Heart left ventricle (tissue), 16 donors: ENCODE data around the gene ASPDH. TPM values are rescaled to one million over a fixed set of nuclear protein-coding genes. Genes with fewer than 3 reads are reported as not detected.

Experiments
- ATAC-seq, 4 donors: fragments of 200-7000 bp; cut with Tn5 transposase; one replicate each; pipeline ENCODE4 v1.9.1; 2020 to 2022; ENCODE audit warnings: moderate library complexity in 4 of 4, mild to moderate bottlenecking in 3 of 4, moderate number of reproducible peaks in 1 of 4
- DNase-seq, 5 donors: peaks; one replicate each; pipeline ENCODE4 v3.0.0-alpha.2; 2020
- H3K27ac ChIP-seq, 12 donors: fragments of 200-600 bp; sonication (generic) in 4 of 12; one replicate each; pipeline versions ENCODE4 v1.5.0 to v1.8.0; 2016 to 2022; ENCODE audit warnings: mild to moderate bottlenecking in 2 of 12
- H3K27me3 ChIP-seq, 9 donors: fragments of 200-600 bp; sonication (generic) in 2 of 9; one replicate each; pipeline versions ENCODE4 v1.5.1 to v1.8.0; 2016 to 2022; ENCODE audit warnings: mild to moderate bottlenecking in 3 of 9
- H3K36me3 ChIP-seq, 9 donors: fragments of 200-600 bp; sonication (generic) in 2 of 9; one replicate each; pipeline versions ENCODE4 v1.5.0 to v1.8.0; 2018 to 2022; ENCODE audit warnings: mild to moderate bottlenecking in 2 of 9
- H3K4me1 ChIP-seq, 12 donors: fragments of 200-600 bp; sonication (generic) in 4 of 12; one replicate each; pipeline versions ENCODE4 v1.5.0 to v1.8.0; 2016 to 2022; ENCODE audit warnings: mild to moderate bottlenecking in 3 of 12
- H3K4me3 ChIP-seq, 12 donors: fragments of 200-600 bp; sonication (generic) in 4 of 12; one replicate each; pipeline versions ENCODE4 v1.5.0 to v1.8.0; 2017 to 2022; ENCODE audit warnings: mild to moderate bottlenecking in 9 of 12, moderate library complexity in 4 of 12
- H3K9me3 ChIP-seq, 12 donors: fragments of 200-600 bp; sonication (generic) in 4 of 12; one replicate each; pipeline versions ENCODE4 v1.5.0 to v1.8.0; 2016 to 2022; ENCODE audit warnings: mild to moderate bottlenecking in 1 of 12
- CTCF ChIP-seq, 12 donors: fragments of 200-600 bp; sonication (generic) in 4 of 12; IDR thresholded peaks; one replicate each; pipeline versions ENCODE4 v1.5.0 to v1.8.0; 2018 to 2022; ENCODE audit warnings: antibody characterized with exemption in 12 of 12, mild to moderate bottlenecking in 5 of 12
- POLR2A ChIP-seq, 2 donors: fragments of 450-650 bp; IDR thresholded peaks; one replicate each; pipeline ENCODE4 v1.6.1; 2017; ENCODE audit warnings: antibody characterized with exemption in 2 of 2, mild to moderate bottlenecking in 2 of 2, moderate library complexity in 2 of 2
- WGBS, 4 donors: extraction: QIAGEN DNeasy Blood & Tissue Kit in 2 of 4; methylation state at CpG; one replicate each; pipeline versions ENCODE4 v1.1.5 to v1.1.7; 2013 to 2018; 5-methylcytosine and 5-hydroxymethylcytosine counted together
- intact Hi-C, 10 donors: fragments of 100-400 bp; cut with DNase I; formaldehyde crosslinking; loops; one replicate each; pipeline versions ENCODE4 v1.11.1 to v1.14.2; 2022
- polyA plus RNA-seq, 2 donors: library from polyadenylated mRNA; stranded (reverse); fragments of 200-250 nt; gene quantifications; one replicate each; pipeline ENCODE4 v1.2.3, GENCODE V29; 2013
- total RNA-seq, 9 donors: library from RNA; depleted of rRNA in 2 of 9; stranded (reverse); fragments of >200 nt in 2 of 9; fragmentation: NEBNext Ultra II Directional in 3 of 9; extraction: Animal tissue kit (Norgen Biotek cat#: 25700) in 3 of 9; gene quantifications; one replicate each; pipeline versions ENCODE4 v1.1.0 to v1.2.4, GENCODE V29; 2016 to 2023
- donor health status: ischemic (EF 13 %, LVEDD 7.1; RV severe dilation, severe dysfunction).
- donor health status: healthy with polysubstance abuse.
- donor health status: DM: no; HTN: yes; CAD: no.
- donor health status: DM: no; HTN: no; CAD: no.
- donor health status: ischemic (EF 25% LVEDD 6.9; RV normal size, moderate dysfunction).
- donor health status: ischemic (EF 25% LVEDD 5.7; RV mildly dilated, moderate dysfunction).
- donor health status: healthy.
- donor health status: DM: yes; HTN: yes; CAD: no.
- donor health status: ischemic (EF 35%, LVEDD 5.7; RV mildly dilated, moderate dysfunction).
- donor health status: nonischemic (EF 11% LVEDD 7.7; RV severe dilation, severe dysfunction).
- donor health status: DM: yes; HTN: yes; CAD: no.
- donor health status: PGD.
- donor health status: ischemic (EF 29% LVEDD 5.4; RV normal size, mild dysfunction).
- donor health status: nonischemic (EF 23%, LVEDD 6.1; RV moderate dilation, normal function).

Gene ASPDH
- total and polyA plus RNA-seq, 11 donors, result not detected

GRCh38 chr19:50514346-50515167, 844 bp upstream of the ASPDH start:
- 53 to 58% (median 57%) methylated on average over 34 to 38 of the region's 38 CpGs for WGBS, 4 donors
- Histone ChIP-seq H3K36me3 (no peaks in the 10 kb centered on the region), H3K4me1 (peaks cover 0 to 13% (median 8%) of the 10 kb centered on the region in 12 donors), H3K4me3 (no peak overlapping the region), H3K27ac (no peak overlapping the region), H3K9me3 (no peaks in the 10 kb centered on the region), H3K27me3 (peaks cover 0 to 8% (median 0%) of the 10 kb centered on the region in 9 donors)
- DNase-seq, result peak in 1 of 5 donors; percentile 43
- intact Hi-C loops, result loop anchor here in 2 of 10 donors (5.0 to 10.0 kb wide), 2 partner anchors 137 to 490 kb away; partner anchors contain the start of genes NR1H2 (in 1 of the 2), VRK3 (in 1 of the 2) and ZNF473 (in 1 of the 2)
- ATAC-seq, result no peak
- TF ChIP-seq POLR2A (IDR thresholded peaks at IDR 0.05) (no peak), CTCF (IDR thresholded peaks at IDR 0.05) (no peak)

GRCh38 chr19:50512999-50513745, 541 bp downstream of the ASPDH start:
- WGBS, 4 donors, result 61 to 74% (median 70%) methylated on average over 12 of the region's 12 CpGs
- TF ChIP-seq CTCF (IDR thresholded peaks at IDR 0.05) (no peak), POLR2A (IDR thresholded peaks at IDR 0.05) (no peak)
- H3K9me3 ChIP-seq, result no peaks in the 10 kb centered on the region
- peaks cover 0 to 8% (median 0%) of the 10 kb centered on the region in 9 donors for H3K27me3 ChIP-seq
- no peaks in the 10 kb centered on the region for H3K36me3 ChIP-seq
- DNase-seq, result peak in 1 of 5 donors; percentile 14
- ATAC-seq, result no peak
- no peak overlapping the region for H3K4me3 ChIP-seq
- H3K27ac ChIP-seq, result no peak overlapping the region
- intact Hi-C loops, result loop anchor here in 2 of 10 donors (5.0 to 10.0 kb wide), 2 partner anchors 136 to 488 kb away; partner anchors contain the start of genes NR1H2 (in 1 of the 2), VRK3 (in 1 of the 2) and ZNF473 (in 1 of the 2)
- H3K4me1 ChIP-seq, result peaks cover 0 to 20% (median 8%) of the 10 kb centered on the region in 12 donors

DNA sequence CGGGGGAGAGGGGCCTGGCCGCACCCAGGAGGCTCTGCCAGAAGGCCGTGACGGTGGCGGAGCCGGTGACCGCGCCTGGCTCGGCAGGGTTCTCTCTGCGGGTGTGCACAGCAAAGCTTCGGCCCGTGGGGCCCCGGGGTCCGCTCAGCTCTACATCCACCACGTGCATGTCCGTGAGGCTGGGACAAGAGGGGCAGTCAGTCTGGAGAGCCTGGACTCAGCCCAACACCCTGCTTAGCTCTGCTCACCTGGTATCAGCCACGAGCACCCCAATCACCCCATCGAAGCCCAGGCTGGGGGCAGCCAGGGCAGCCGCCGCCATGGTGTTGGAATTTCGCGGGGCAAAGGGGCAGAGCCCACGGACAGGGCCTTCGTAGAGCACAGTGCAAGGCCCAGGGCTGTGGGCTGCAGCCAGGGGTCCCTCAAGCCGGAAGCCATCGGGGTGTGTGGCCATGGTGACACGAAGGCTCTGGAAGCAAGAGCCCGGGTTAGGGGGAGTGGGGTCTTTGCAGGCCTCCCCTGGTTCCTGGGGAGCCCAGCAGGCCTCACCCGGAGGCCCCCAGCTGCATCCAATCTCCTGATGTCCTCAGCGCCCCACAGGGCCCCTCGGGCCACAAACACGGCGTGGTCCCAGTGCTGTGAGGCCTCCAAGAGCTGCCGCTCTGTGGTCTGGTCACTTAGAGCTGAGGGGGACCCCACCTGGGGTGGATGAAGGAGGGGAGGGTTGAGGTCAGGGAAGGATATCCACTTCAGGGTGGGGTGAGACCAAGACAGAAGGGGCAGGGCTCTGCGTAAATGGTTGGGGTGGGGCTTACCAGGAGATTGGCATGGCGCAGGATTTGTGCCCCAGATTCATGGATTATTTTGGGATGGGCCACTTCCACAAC, 1.4 kb downstream of the ASPDH start:
- H3K27ac ChIP-seq, result peak overlapping the region in 3 of 12 donors; percentile 50 to 86 (median 82)
- H3K4me1 ChIP-seq, result peaks cover 0 to 20% (median 8%) of the 10 kb centered on the region in 12 donors
- H3K27me3 ChIP-seq, result peaks cover 0 to 8% (median 0%) of the 10 kb centered on the region in 9 donors
- no peaks in the 10 kb centered on the region for H3K9me3 ChIP-seq
- intact Hi-C loops, result loop anchor here in 2 of 10 donors (5.0 to 10.0 kb wide), 2 partner anchors 135 to 488 kb away; partner anchors contain the start of genes NR1H2 (in 1 of the 2), VRK3 (in 1 of the 2) and ZNF473 (in 1 of the 2)
- ATAC-seq (no peak), DNase-seq (peak in 2 of 5 donors; percentile 51 to 72)
- TF ChIP-seq POLR2A (IDR thresholded peaks at IDR 0.05) (no peak), CTCF (IDR thresholded peaks at IDR 0.05) (no peak)
- no peaks in the 10 kb centered on the region for H3K36me3 ChIP-seq
- WGBS, 4 donors, result 86 to 93% (median 90%) methylated on average over 26 to 36 of the region's 36 CpGs
- peak overlapping the region in 6 of 12 donors; percentile 66 to 89 (median 78) for H3K4me3 ChIP-seq
